Esophagus squamous epithelium (tissue), 5 donors: ENCODE data around the gene CHSY3. TPM values are rescaled to one million over a fixed set of nuclear protein-coding genes. Genes with fewer than 3 reads are reported as not detected.

Source experiments
- DNase-seq: peaks from one replicate; lab custom pipeline; 2025; lab: John Stamatoyannopoulos, UW
- H3K27ac ChIP-seq, 4 donors: fragments of 200-600 bp; sonication (generic); one replicate each; pipeline ENCODE4 v1.5.1; 2016 to 2019; ENCODE audit warnings: mild to moderate bottlenecking in 1 of 4
- H3K27me3 ChIP-seq, 4 donors: fragments of 200-600 bp; sonication (generic); 1 replicate in 3 of 4; 2 replicates in 1 of 4; pipeline versions ENCODE4 v1.5.1 to v1.6.0; 2017 to 2021; ENCODE audit warnings: antibody characterized with exemption in 1 of 4
- H3K36me3 ChIP-seq, 3 donors: fragments of 200-600 bp; sonication (generic); one replicate each; pipeline ENCODE4 v1.5.1; 2016 to 2019
- H3K4me1 ChIP-seq, 3 donors: fragments of 200-600 bp; sonication (generic); one replicate each; pipeline ENCODE4 v1.5.1; 2017 to 2019
- H3K4me3 ChIP-seq, 4 donors: fragments of 200-600 bp; sonication (generic); 1 replicate in 3 of 4; 2 replicates in 1 of 4; pipeline ENCODE4 v1.5.1; 2016 to 2019; ENCODE audit warnings: mild to moderate bottlenecking in 2 of 4, moderate library complexity in 1 of 4
- H3K9me3 ChIP-seq, 3 donors: fragments of 200-600 bp; sonication (generic); one replicate each; pipeline ENCODE4 v1.5.1; 2016 to 2019
- POLR2A ChIP-seq, 4 donors: fragments of 450-650 bp; IDR thresholded peaks; one replicate each; pipeline ENCODE4 v1.6.1; 2017; ENCODE audit warnings: antibody characterized with exemption in 4 of 4, mild to moderate bottlenecking in 4 of 4, moderate library complexity in 3 of 4
- WGBS, 2 donors: methylation state at CpG; one replicate each; pipeline ENCODE4 v1.1.5; 2018; 5-methylcytosine and 5-hydroxymethylcytosine counted together
- intact Hi-C: fragments of 100-400 bp; cut with DNase I; formaldehyde crosslinking; loops from one replicate; pipeline ENCODE4 v1.15.0; 2022
- total RNA-seq, 4 donors: library from RNA; depleted of rRNA; stranded (reverse); fragments of >200 nt; gene quantifications; one replicate each; pipeline ENCODE4 v1.1.0, GENCODE V29; 2016
- TF ChIP-seq, protein P1 (sequence below), 6 experiments: fragments of 450-650 bp in 4 of 6; fragments of 200-600 bp in 2 of 6; sonication (generic) in 2 of 6; IDR thresholded peaks; one replicate each; pipeline ENCODE4 v1.5.1; 2016 to 2019; ENCODE audit warnings: antibody characterized with exemption in 6 of 6, mild to moderate bottlenecking in 4 of 6, moderate library complexity in 4 of 6
- donor health status: DM: yes; HTN: yes; CAD: no.

CHSY3 gene
- total RNA-seq, 4 donors from 2014 or later: 0.70 to 2.3 (median 1.3) TPM; not detected in 1

DNA sequence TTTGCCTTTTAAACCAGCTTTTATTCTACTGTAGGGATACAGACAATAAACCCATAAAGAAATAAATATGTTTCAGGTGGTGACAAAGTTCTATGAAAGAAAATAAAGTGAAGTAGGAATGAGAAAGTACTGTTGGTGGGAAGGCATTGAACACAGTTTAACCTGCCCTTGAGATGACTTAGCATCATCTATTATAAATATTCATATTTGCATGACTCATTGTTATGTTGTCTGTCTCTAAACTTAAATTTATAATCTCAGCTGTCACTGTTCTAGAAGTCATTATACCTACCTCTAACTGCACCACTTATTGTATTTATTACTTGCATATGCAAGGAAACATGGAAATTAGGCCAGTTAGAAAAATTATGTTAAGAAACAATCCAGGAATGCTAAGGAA lies 202.2 kb downstream of the CHSY3 start:
- H3K27me3 ChIP-seq: no peaks in the 10 kb centered on the region
- no peaks in the 10 kb centered on the region for H3K36me3 ChIP-seq
- H3K4me3 ChIP-seq: no peak overlapping the region
- H3K4me1 ChIP-seq: no peaks in the 10 kb centered on the region
- no peak for DNase-seq
- TF ChIP-seq, protein P1, sequence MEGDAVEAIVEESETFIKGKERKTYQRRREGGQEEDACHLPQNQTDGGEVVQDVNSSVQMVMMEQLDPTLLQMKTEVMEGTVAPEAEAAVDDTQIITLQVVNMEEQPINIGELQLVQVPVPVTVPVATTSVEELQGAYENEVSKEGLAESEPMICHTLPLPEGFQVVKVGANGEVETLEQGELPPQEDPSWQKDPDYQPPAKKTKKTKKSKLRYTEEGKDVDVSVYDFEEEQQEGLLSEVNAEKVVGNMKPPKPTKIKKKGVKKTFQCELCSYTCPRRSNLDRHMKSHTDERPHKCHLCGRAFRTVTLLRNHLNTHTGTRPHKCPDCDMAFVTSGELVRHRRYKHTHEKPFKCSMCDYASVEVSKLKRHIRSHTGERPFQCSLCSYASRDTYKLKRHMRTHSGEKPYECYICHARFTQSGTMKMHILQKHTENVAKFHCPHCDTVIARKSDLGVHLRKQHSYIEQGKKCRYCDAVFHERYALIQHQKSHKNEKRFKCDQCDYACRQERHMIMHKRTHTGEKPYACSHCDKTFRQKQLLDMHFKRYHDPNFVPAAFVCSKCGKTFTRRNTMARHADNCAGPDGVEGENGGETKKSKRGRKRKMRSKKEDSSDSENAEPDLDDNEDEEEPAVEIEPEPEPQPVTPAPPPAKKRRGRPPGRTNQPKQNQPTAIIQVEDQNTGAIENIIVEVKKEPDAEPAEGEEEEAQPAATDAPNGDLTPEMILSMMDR (IDR thresholded peaks at IDR 0.05): no peak
- no peak for TF ChIP-seq POLR2A (IDR thresholded peaks at IDR 0.05)
- no peaks in the 10 kb centered on the region for H3K9me3 ChIP-seq
- intact Hi-C loops: no loop called here
- no peak overlapping the region for H3K27ac ChIP-seq

DNA sequence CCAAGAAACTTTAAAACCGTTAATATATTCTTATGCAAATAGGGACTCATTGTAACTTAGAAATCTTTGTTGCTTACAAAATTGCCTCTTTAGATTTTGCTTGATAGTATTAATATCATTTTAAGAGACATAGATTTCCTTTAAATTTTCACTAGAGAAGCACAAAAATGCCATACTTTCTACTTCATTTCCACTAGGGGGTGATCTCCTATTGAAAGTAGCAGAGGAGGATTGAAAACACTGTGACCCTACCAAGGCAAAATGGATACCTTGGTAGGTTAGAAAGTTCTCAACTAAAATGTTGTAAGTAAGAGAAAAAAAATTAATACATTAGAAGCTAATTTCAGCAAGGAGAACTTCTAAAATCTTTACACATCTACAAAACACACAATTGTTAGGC lies 204.9 kb downstream of the CHSY3 start:
- no peaks in the 10 kb centered on the region for H3K4me1 ChIP-seq
- 30 to 34% methylated on average over 1 of the region's 1 CpG for WGBS, 2 donors
- TF ChIP-seq, protein P1 (IDR thresholded peaks at IDR 0.05): peak in 5 of 6 experiments; percentile 15 to 59 (median 33)
- TF ChIP-seq POLR2A (IDR thresholded peaks at IDR 0.05): no peak
- no peak for DNase-seq
- no peak overlapping the region for H3K4me3 ChIP-seq
- no peak overlapping the region for H3K27ac ChIP-seq
- no peaks in the 10 kb centered on the region for H3K9me3 ChIP-seq
- intact Hi-C loops: no loop called here
- no peaks in the 10 kb centered on the region for H3K36me3 ChIP-seq
- H3K27me3 ChIP-seq: no peaks in the 10 kb centered on the region

DNA sequence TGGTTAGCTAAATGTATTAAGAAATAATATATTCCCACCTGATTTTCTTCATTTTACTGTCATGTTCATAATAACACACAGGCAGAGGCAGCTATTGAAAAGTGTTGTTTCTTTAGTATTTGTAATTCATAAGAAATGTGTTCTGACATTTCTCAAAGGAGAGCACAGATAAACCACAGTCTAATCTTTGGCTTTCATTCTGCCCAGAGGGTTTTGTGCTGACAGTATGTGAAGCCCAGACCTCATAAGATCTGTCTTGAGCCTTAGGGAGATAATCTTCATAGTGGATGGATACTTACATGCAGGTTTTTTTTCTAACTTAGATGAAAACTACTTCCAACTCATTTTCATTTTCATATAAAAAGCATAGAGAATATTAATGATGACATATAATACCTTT lies 206.1 kb downstream of the CHSY3 start:
- no peaks in the 10 kb centered on the region for H3K9me3 ChIP-seq
- intact Hi-C loops: no loop called here
- H3K27ac ChIP-seq: no peak overlapping the region
- no peak overlapping the region for H3K4me3 ChIP-seq
- no peaks in the 10 kb centered on the region for H3K27me3 ChIP-seq
- no peak for DNase-seq
- TF ChIP-seq, protein P1 (IDR thresholded peaks at IDR 0.05): no peak
- TF ChIP-seq POLR2A (IDR thresholded peaks at IDR 0.05): no peak
- no peaks in the 10 kb centered on the region for H3K4me1 ChIP-seq
- H3K36me3 ChIP-seq: no peaks in the 10 kb centered on the region

- TF ChIP-seq, protein P1 (IDR thresholded peaks at IDR 0.05): no peak
- TF ChIP-seq POLR2A (IDR thresholded peaks at IDR 0.05): no peak
- intact Hi-C loops: no loop called here
- 55 to 74% methylated on average over 3 of the region's 3 CpGs for WGBS, 2 donors
- Histone ChIP-seq H3K4me3 (no peak overlapping the region), H3K27me3 (no peaks in the 10 kb centered on the region), H3K4me1 (no peaks in the 10 kb centered on the region), H3K27ac (no peak overlapping the region), H3K36me3 (no peaks in the 10 kb centered on the region), H3K9me3 (no peaks in the 10 kb centered on the region)
- DNase-seq: no peak
Measured at GRCh38 chr5:130111746-130112145, 207.5 kb downstream of the CHSY3 start.

GRCh38 chr5:130112246-130112645 lies 208.0 kb downstream of the CHSY3 start:
- intact Hi-C loops: no loop called here
- no peak for DNase-seq
- H3K4me1 ChIP-seq: no peaks in the 10 kb centered on the region
- TF ChIP-seq, protein P1 (IDR thresholded peaks at IDR 0.05): no peak
- no peak for TF ChIP-seq POLR2A (IDR thresholded peaks at IDR 0.05)
- H3K9me3 ChIP-seq: no peaks in the 10 kb centered on the region
- no peaks in the 10 kb centered on the region for H3K27me3 ChIP-seq
- no peak overlapping the region for H3K27ac ChIP-seq
- H3K4me3 ChIP-seq: no peak overlapping the region
- no peaks in the 10 kb centered on the region for H3K36me3 ChIP-seq
- 72 to 79% methylated on average over 4 of the region's 4 CpGs for WGBS, 2 donors
